Measurements from ENCODE around the gene SPAG16. TPM values are rescaled to one million over a fixed set of nuclear protein-coding genes. Genes with fewer than 3 reads are reported as not detected.

SPAG16 gene
- total RNA-seq, 1 experiment from 2014 or later: 16.0 TPM

DNA sequence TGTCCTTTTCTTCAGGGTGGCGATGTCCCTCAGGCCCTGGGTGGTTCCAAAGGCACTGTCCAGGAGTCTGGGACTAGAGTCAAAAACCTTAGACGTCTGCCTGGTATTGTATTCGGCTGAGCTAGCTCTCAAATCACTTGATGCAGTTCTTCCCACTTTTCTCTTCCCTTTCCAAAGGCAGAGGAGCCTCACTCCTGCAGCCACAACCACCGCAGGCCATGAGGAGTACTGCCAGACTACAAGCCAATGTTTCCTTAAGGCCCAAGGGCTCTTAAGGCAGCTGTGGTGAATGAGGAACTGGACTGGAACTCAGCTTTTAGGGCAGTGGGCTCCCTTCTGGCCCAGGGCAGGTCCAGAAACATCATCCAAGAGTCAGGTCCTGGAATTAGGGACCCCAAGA lies 360.7 kb downstream of the SPAG16 start:
- H3K27me3 Mint-ChIP-seq (ENCODE audit: low read depth): no peaks in the 10 kb centered on the region; the same call in 1 of the 2 replicates
- POLR2A ChIA-PET: no interaction called here
- CTCF ChIA-PET: no interaction called here
- peaks cover 6% of the 10 kb centered on the region; the same call in 1 of the 2 replicates for H3K9me3 Mint-ChIP-seq
- H3K4me1 Mint-ChIP-seq: peaks cover 11% of the 10 kb centered on the region
- TF ChIP-seq ZNF219 (CRISPR knock-in tag; IDR thresholded peaks at IDR 0.05; ENCODE audit: borderline replicate concordance): no peak
- no peak for DNase-seq (ENCODE audit: low spot score)
- H3K27ac Mint-ChIP-seq: no peak overlapping the region
- H3K36me3 Mint-ChIP-seq: no peaks in the 10 kb centered on the region
- ATAC-seq: peak; percentile 59
- H3K4me3 Mint-ChIP-seq: no peak overlapping the region

DNA sequence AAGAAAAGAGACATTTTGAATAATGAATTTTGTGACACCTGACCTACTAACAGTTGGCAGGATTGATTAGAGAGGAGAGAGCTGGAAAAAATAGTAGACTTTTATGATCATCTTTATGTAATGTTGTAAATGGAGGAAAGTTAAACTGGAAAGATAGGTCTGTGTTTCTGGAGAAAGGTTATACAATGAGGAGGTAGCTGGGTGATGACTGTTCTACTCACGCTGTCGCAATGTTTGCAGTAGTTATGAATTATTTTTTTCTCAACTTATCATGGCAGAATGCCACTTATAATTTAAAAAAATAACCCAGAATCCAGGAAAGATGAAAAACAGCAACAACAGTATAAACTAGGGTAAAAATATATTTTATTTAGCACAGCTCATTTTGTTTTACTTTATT lies 364.9 kb downstream of the SPAG16 start:
- Mint-ChIP-seq H3K36me3 (no peaks in the 10 kb centered on the region), H3K9me3 (no peaks in the 10 kb centered on the region), H3K27ac (no peak overlapping the region), H3K27me3 (ENCODE audit: low read depth) (no peaks in the 10 kb centered on the region; the same call in 1 of the 2 replicates), H3K4me3 (no peak overlapping the region), H3K4me1 (peaks cover 7% of the 10 kb centered on the region)
- no peak for TF ChIP-seq OVOL2 (CRISPR knock-in tag; IDR thresholded peaks at IDR 0.05; ENCODE audit: borderline replicate concordance)
- TF ChIP-seq, protein P1, sequence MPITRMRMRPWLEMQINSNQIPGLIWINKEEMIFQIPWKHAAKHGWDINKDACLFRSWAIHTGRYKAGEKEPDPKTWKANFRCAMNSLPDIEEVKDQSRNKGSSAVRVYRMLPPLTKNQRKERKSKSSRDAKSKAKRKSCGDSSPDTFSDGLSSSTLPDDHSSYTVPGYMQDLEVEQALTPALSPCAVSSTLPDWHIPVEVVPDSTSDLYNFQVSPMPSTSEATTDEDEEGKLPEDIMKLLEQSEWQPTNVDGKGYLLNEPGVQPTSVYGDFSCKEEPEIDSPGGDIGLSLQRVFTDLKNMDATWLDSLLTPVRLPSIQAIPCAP (CRISPR knock-in tag; IDR thresholded peaks at IDR 0.05): no peak
- no peak for TF ChIP-seq ZNF121 (CRISPR knock-in tag; IDR thresholded peaks at IDR 0.05)
- TF ChIP-seq, protein P2, sequence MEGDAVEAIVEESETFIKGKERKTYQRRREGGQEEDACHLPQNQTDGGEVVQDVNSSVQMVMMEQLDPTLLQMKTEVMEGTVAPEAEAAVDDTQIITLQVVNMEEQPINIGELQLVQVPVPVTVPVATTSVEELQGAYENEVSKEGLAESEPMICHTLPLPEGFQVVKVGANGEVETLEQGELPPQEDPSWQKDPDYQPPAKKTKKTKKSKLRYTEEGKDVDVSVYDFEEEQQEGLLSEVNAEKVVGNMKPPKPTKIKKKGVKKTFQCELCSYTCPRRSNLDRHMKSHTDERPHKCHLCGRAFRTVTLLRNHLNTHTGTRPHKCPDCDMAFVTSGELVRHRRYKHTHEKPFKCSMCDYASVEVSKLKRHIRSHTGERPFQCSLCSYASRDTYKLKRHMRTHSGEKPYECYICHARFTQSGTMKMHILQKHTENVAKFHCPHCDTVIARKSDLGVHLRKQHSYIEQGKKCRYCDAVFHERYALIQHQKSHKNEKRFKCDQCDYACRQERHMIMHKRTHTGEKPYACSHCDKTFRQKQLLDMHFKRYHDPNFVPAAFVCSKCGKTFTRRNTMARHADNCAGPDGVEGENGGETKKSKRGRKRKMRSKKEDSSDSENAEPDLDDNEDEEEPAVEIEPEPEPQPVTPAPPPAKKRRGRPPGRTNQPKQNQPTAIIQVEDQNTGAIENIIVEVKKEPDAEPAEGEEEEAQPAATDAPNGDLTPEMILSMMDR (IDR thresholded peaks at IDR 0.05): no peak
- TF ChIP-seq, protein P3, sequence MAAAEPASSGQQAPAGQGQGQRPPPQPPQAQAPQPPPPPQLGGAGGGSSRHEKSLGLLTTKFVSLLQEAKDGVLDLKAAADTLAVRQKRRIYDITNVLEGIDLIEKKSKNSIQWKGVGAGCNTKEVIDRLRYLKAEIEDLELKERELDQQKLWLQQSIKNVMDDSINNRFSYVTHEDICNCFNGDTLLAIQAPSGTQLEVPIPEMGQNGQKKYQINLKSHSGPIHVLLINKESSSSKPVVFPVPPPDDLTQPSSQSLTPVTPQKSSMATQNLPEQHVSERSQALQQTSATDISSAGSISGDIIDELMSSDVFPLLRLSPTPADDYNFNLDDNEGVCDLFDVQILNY (CRISPR knock-in tag; IDR thresholded peaks at IDR 0.05): no peak
- no peak for TF ChIP-seq NFYB (CRISPR knock-in tag; conservative IDR thresholded peaks at IDR 0.05; ENCODE audit: low read depth)
- no peak for TF ChIP-seq ZNF232 (CRISPR knock-in tag; IDR thresholded peaks at IDR 0.05)
- TF ChIP-seq, protein P4, sequence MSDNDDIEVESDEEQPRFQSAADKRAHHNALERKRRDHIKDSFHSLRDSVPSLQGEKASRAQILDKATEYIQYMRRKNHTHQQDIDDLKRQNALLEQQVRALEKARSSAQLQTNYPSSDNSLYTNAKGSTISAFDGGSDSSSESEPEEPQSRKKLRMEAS (CRISPR knock-in tag; IDR thresholded peaks at IDR 0.05): no peak
- TF ChIP-seq RORB (CRISPR knock-in tag; IDR thresholded peaks at IDR 0.05): no peak
- ChIA-PET CTCF (no interaction called here), POLR2A (no interaction called here)
- ATAC-seq: no peak
- DNase-seq (ENCODE audit: low spot score): no peak

DNA sequence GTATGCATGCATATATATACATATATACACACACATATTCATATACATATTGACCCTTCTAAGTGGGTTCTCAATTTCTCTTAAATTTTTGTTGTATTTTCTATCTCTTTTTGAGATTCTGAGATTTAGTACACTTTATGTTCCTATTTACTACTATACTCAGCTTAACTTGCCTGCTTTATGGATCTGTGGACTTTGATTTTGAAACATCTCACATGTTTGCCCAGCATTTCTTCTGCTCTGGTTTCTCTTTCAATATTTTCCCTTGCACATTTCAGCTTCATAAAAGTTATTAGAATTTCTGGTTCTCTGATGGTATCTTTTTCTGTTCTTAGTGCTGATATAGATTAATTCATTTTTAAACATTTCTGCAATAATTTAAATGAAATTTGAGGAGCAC lies 380.6 kb downstream of the SPAG16 start:
- TF ChIP-seq, protein P5, sequence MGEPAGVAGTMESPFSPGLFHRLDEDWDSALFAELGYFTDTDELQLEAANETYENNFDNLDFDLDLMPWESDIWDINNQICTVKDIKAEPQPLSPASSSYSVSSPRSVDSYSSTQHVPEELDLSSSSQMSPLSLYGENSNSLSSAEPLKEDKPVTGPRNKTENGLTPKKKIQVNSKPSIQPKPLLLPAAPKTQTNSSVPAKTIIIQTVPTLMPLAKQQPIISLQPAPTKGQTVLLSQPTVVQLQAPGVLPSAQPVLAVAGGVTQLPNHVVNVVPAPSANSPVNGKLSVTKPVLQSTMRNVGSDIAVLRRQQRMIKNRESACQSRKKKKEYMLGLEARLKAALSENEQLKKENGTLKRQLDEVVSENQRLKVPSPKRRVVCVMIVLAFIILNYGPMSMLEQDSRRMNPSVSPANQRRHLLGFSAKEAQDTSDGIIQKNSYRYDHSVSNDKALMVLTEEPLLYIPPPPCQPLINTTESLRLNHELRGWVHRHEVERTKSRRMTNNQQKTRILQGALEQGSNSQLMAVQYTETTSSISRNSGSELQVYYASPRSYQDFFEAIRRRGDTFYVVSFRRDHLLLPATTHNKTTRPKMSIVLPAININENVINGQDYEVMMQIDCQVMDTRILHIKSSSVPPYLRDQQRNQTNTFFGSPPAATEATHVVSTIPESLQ (CRISPR knock-in tag; IDR thresholded peaks at IDR 0.05): no peak
- CTCF ChIA-PET: no interaction called here
- ATAC-seq (no peak), DNase-seq (ENCODE audit: low spot score) (no peak)
- peaks cover 34% of the 10 kb centered on the region for H3K9me3 Mint-ChIP-seq
- H3K4me3 Mint-ChIP-seq: no peak overlapping the region
- no peak overlapping the region for H3K27ac Mint-ChIP-seq
- peaks cover 21% of the 10 kb centered on the region for H3K36me3 Mint-ChIP-seq
- no peaks in the 10 kb centered on the region for H3K4me1 Mint-ChIP-seq
- H3K27me3 Mint-ChIP-seq (ENCODE audit: low read depth): no peaks in the 10 kb centered on the region
- POLR2A ChIA-PET: no interaction called here

DNA sequence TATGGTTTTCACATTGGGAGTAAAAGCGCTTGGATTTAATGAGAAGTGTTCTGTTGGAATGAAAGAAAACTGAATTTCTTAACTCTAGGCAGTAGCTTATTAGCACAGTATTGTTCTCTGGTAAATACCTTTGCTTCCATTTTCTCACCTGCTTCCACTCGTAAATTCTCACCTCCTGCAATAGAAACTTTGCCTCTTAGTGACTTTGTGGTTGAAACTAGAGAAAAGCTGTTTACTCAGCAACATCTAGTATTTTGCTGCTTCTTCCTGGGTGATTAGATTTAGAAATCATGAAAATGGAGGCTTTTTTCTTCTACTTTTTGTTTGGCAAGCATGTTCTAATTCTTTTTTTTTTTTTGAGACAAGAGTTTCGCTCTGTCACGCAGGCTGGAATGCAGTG lies 385.4 kb downstream of the SPAG16 start:
- H3K4me3 Mint-ChIP-seq: no peak overlapping the region
- no peak for ATAC-seq
- DNase-seq (ENCODE audit: low spot score): no peak
- H3K27ac Mint-ChIP-seq: no peak overlapping the region
- peaks cover 34% of the 10 kb centered on the region for H3K9me3 Mint-ChIP-seq
- H3K27me3 Mint-ChIP-seq (ENCODE audit: low read depth): no peaks in the 10 kb centered on the region
- POLR2A ChIA-PET: no interaction called here
- peaks cover 20% of the 10 kb centered on the region for H3K36me3 Mint-ChIP-seq
- CTCF ChIA-PET: no interaction called here
- H3K4me1 Mint-ChIP-seq: no peaks in the 10 kb centered on the region
- TF ChIP-seq, protein P6, sequence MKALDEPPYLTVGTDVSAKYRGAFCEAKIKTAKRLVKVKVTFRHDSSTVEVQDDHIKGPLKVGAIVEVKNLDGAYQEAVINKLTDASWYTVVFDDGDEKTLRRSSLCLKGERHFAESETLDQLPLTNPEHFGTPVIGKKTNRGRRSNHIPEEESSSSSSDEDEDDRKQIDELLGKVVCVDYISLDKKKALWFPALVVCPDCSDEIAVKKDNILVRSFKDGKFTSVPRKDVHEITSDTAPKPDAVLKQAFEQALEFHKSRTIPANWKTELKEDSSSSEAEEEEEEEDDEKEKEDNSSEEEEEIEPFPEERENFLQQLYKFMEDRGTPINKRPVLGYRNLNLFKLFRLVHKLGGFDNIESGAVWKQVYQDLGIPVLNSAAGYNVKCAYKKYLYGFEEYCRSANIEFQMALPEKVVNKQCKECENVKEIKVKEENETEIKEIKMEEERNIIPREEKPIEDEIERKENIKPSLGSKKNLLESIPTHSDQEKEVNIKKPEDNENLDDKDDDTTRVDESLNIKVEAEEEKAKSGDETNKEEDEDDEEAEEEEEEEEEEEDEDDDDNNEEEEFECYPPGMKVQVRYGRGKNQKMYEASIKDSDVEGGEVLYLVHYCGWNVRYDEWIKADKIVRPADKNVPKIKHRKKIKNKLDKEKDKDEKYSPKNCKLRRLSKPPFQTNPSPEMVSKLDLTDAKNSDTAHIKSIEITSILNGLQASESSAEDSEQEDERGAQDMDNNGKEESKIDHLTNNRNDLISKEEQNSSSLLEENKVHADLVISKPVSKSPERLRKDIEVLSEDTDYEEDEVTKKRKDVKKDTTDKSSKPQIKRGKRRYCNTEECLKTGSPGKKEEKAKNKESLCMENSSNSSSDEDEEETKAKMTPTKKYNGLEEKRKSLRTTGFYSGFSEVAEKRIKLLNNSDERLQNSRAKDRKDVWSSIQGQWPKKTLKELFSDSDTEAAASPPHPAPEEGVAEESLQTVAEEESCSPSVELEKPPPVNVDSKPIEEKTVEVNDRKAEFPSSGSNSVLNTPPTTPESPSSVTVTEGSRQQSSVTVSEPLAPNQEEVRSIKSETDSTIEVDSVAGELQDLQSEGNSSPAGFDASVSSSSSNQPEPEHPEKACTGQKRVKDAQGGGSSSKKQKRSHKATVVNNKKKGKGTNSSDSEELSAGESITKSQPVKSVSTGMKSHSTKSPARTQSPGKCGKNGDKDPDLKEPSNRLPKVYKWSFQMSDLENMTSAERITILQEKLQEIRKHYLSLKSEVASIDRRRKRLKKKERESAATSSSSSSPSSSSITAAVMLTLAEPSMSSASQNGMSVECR (CRISPR knock-in tag; IDR thresholded peaks at IDR 0.05; ENCODE audit: borderline replicate concordance): no peak
